Kidney tubule cell (primary cell): Measurements from ENCODE around the gene ZNF787.
A peak's percentile ranks its signal among the peaks of the same experiment; 100 is the strongest.

Experiments used
- DNase-seq: peaks from one replicate; pipeline ENCODE4 v3.0.0-alpha.2; 2018; ENCODE audit warnings: low spot score

The ZNF787 gene

GRCh38 chr19:56086671-56087430 lies 34.2 kb downstream of the ZNF787 start:
- no peak for DNase-seq

GRCh38 chr19:56085571-56086275 lies 35.4 kb downstream of the ZNF787 start:
- DNase-seq = peak; percentile 56

DNA sequence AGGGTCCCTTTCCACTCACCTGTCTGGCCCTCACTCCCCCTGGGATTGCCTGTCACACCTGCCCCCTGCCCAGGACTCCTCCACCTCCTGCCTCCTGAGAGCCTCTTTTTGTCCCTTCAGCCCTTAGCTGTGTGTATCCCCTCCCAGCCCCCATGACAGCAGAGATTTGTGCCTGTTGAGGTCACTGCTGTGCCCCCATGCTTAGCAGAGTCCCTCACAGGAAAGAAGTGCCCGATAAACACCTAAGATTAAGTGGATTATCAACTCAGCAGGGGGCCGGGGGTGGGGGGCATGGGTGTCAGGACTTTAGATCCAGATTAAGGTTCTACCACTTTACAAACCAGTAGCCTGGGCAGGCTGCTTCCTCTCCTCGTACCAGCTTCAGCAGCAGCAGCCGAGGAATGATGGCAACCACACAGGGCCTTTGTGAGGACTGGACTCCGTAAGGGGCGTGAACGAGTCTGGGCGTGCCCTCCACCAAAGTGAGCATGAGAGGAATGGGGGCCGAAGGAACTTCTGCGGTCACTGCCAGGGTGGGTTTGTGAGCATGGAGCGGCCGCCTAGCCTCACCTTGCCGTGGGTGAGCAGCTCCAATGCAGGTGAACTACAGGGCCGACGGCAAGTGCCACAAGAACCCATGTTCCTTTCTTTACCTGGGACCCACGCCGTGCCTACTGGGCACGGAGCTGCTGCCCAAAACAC lies 36.1 kb downstream of the ZNF787 start:
- no peak for DNase-seq

GRCh38 chr19:56083668-56084067 lies 37.4 kb downstream of the ZNF787 start:
- DNase-seq = no peak

DNA sequence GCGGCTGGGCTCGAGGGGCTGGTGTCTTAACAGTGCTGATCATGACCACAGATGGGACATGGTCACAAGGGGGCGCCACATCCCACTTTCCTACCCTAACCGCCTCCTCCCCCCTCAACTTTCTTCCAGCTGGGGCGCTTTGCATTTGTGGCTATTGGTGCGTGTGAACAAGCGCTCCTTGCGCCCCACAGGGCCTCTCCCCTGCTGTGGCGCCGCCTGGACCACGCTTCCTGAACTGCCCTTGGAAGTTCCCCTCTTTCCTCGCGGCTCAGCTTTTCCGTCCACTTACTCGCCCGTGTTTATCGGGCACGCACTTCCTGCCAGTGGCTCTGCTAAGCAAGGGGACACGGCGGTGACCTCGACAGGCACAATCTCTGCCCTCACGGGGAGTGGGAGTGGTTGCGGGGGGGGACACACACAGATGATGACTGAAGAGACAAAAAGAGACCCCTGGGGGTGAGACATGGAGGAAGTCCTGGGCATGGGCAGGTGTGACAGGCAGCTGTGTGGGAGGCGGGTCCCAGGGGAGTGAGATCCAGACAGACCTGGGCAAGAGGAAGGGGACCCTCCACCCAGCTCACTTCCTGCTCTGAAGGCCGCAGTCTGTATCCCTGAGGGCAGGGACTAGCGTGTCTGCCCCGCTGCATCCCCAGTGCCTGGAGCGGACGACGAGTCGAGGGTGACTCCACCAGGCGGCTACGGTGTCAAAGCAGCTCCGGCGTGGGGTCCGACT lies 40.3 kb downstream of the ZNF787 start:
- DNase-seq = peak; percentile 80

GRCh38 chr19:56079609-56080008 lies 41.5 kb downstream of the ZNF787 start:
- no peak for DNase-seq

DNA sequence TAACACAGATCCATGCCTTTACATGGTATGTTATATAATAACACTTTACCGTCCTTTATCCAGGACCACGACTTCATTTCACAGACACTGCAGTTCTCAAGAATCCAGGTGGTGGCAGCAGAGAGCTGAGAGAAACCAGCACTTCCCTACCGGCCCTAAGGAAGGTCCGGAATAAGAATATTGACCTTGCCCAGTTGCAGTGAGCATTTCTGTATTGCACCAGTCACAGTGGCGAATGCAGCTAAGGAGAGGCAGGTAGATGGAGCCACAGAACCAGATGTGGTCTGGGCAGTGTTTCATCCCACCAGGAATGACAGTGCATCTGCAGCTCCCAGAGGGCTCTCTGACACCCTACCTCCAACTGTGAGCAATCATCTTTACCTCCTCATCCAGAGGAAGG lies 44.6 kb downstream of the ZNF787 start:
- peak; percentile 57 for DNase-seq

DNA sequence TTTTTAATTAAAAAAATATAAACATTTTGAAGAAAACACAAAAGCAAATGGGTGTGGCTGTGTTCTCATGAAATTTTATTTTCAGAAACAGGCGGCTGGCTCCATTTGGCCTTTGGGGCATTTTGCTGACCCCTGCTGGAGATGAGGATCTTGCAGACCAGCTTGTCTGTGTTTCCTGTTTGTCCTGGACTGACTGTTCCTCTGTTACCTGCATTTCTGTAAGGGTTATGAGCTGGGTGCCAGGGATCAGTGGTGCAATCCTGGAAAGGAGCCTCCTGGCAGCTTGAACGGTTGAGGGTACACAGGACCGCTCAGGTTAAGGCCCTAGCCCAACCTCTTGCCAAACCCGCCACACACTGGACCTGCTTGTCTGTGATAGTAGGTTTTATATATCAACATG lies 49.9 kb downstream of the ZNF787 start:
- DNase-seq = no peak

GRCh38 chr19:56069642-56070041 lies 51.5 kb downstream of the ZNF787 start:
- DNase-seq = no peak

GRCh38 chr19:56066152-56067023 lies 54.7 kb downstream of the ZNF787 start:
- peak; percentile 60 for DNase-seq

GRCh38 chr19:56053596-56053995 lies 67.5 kb downstream of the ZNF787 start:
- no peak for DNase-seq
